A673 (cell line): Measurements from ENCODE around the gene RPL37.

Experiments
- EZH2 ChIP-seq: fragments of 200-600 bp; sonication (generic); IDR thresholded peaks from 2 replicates; pipeline ENCODE4 v1.6.1; 2017; ENCODE audit warnings: borderline replicate concordance, low read depth, mild to moderate bottlenecking, mixed read lengths, antibody characterized with exemption, low read length; ENCODE audit not compliant: poor library complexity, severe bottlenecking
- TF ChIP-seq, protein P1 (sequence below): fragments of 300-800, 200-600 bp; sonication (generic); conservative IDR thresholded peaks from 2 replicates; pipeline ENCODE4 v1.5.1; 2017; ENCODE audit warnings: low read depth, mild to moderate bottlenecking, antibody characterized with exemption, low read length, moderate library complexity, mixed read lengths

DNA sequence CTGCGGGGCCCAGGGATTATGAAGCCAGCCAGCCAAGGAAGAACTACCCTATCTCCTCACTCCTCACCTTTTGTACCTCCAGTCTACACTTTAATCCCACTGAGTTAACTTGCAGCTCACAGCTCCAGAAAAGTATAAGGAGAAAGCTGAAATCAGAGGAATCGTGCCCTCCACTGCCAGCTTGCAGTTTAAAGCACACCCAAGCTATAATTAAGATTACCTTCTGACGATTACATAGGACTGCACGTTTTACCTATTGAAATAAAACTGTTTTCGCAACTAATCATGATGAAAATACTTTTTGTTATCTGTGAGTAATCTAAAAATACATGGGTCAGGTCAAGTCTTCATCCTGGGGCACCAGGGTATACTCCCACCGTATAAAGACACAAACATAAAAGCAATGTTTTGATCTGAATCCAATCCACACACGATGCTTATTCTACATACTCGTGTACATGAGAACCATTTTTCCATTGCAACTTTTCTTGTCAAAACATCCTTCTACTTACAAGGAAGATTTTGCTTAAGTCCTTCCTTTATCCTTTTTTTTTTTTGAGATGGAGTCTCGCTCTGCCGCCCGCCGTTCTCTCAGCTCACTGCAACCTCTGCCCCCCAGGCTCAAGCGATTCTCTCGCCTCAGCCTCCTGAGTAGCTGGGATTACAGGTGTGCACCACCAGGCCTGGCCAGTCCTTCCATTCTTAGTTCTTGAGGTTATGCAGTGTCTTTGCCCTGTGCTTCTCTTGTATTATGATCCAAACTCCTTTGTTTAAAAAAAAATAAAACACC is 7.6 kb downstream of the RPL37 start:
- TF ChIP-seq, protein P1, sequence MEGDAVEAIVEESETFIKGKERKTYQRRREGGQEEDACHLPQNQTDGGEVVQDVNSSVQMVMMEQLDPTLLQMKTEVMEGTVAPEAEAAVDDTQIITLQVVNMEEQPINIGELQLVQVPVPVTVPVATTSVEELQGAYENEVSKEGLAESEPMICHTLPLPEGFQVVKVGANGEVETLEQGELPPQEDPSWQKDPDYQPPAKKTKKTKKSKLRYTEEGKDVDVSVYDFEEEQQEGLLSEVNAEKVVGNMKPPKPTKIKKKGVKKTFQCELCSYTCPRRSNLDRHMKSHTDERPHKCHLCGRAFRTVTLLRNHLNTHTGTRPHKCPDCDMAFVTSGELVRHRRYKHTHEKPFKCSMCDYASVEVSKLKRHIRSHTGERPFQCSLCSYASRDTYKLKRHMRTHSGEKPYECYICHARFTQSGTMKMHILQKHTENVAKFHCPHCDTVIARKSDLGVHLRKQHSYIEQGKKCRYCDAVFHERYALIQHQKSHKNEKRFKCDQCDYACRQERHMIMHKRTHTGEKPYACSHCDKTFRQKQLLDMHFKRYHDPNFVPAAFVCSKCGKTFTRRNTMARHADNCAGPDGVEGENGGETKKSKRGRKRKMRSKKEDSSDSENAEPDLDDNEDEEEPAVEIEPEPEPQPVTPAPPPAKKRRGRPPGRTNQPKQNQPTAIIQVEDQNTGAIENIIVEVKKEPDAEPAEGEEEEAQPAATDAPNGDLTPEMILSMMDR, result no peak
- no peak for TF ChIP-seq EZH2
